ENCODE data around the gene TMCC1.
"Not testable (repeated sequence)": the region's sequence is repeated elsewhere in the genome, so short reads cannot be mapped to it uniquely, and the experiment has no call there.

Gene TMCC1

GRCh38 chr3:129715854-129716253 is 177.7 kb downstream of the TMCC1 start:
- Histone ChIP-seq H3K4me3 (ENCODE audit: low read length) (no peak overlapping the region), H2AFZ (ENCODE audit: low read depth, low read length) (no peak overlapping the region), H3K9me3 (ENCODE audit: low read length) (no peaks in the 10 kb centered on the region), H3K36me3 (ENCODE audit: insufficient read depth, low read length) (no peaks in the 10 kb centered on the region), H3K4me1 (ENCODE audit: insufficient read depth, low read length) (no peaks in the 10 kb centered on the region), H3K27me3 (ENCODE audit: insufficient read depth, low read length) (no peaks in the 10 kb centered on the region)

GRCh38 chr3:129708328-129708861 is 185.1 kb downstream of the TMCC1 start:
- Histone ChIP-seq H3K9me3 (ENCODE audit: low read length) (no peaks in the 10 kb centered on the region), H3K4me1 (ENCODE audit: insufficient read depth, low read length) (peaks cover 4% of the 10 kb centered on the region), H2AFZ (ENCODE audit: low read depth, low read length) (no peak overlapping the region), H3K27me3 (ENCODE audit: insufficient read depth, low read length) (no peaks in the 10 kb centered on the region), H3K36me3 (ENCODE audit: insufficient read depth, low read length) (no peaks in the 10 kb centered on the region), H3K4me3 (ENCODE audit: low read length) (no peak overlapping the region)

GRCh38 chr3:129705274-129705673 is 188.2 kb downstream of the TMCC1 start:
- Histone ChIP-seq H3K27me3 (ENCODE audit: insufficient read depth, low read length) (no peaks in the 10 kb centered on the region), H3K4me3 (ENCODE audit: low read length) (no peak overlapping the region), H2AFZ (ENCODE audit: low read depth, low read length) (no peak overlapping the region), H3K4me1 (ENCODE audit: insufficient read depth, low read length) (peaks cover 18% of the 10 kb centered on the region), H3K36me3 (ENCODE audit: insufficient read depth, low read length) (no peaks in the 10 kb centered on the region), H3K9me3 (ENCODE audit: low read length) (no peaks in the 10 kb centered on the region)

- Histone ChIP-seq H3K4me3 (ENCODE audit: low read length) (no peak overlapping the region), H3K4me1 (ENCODE audit: insufficient read depth, low read length) (peaks cover 24% of the 10 kb centered on the region), H3K27me3 (ENCODE audit: insufficient read depth, low read length) (no peaks in the 10 kb centered on the region), H3K36me3 (ENCODE audit: insufficient read depth, low read length) (no peaks in the 10 kb centered on the region), H3K9me3 (ENCODE audit: low read length) (no peaks in the 10 kb centered on the region), H2AFZ (ENCODE audit: low read depth, low read length) (no peak overlapping the region)
These were observed 189.6 kb downstream of the TMCC1 start for GRCh38 chr3:129703913-129704312.

- Histone ChIP-seq H3K4me1 (ENCODE audit: insufficient read depth, low read length) (peaks cover 30% of the 10 kb centered on the region), H3K27me3 (ENCODE audit: insufficient read depth, low read length) (no peaks in the 10 kb centered on the region), H3K9me3 (ENCODE audit: low read length) (no peaks in the 10 kb centered on the region), H3K36me3 (ENCODE audit: insufficient read depth, low read length) (no peaks in the 10 kb centered on the region), H3K4me3 (ENCODE audit: low read length) (no peak overlapping the region), H2AFZ (ENCODE audit: low read depth, low read length) (no peak overlapping the region)
These were observed 190.4 kb downstream of the TMCC1 start for GRCh38 chr3:129702934-129703712.

- no peaks in the 10 kb centered on the region for H3K27me3 ChIP-seq (ENCODE audit: insufficient read depth, low read length)
- H3K9me3 ChIP-seq (ENCODE audit: low read length), result peaks cover 8% of the 10 kb centered on the region
These were observed 192.3 kb downstream of the TMCC1 start for GRCh38 chr3:129701161-129701560.

GRCh38 chr3:129699612-129700011 is 193.9 kb downstream of the TMCC1 start:
- H3K4me1 ChIP-seq (ENCODE audit: insufficient read depth, low read length), result peaks cover 31% of the 10 kb centered on the region
- H3K27me3 ChIP-seq (ENCODE audit: insufficient read depth, low read length), result no peaks in the 10 kb centered on the region
- H3K4me3 ChIP-seq (ENCODE audit: low read length), result peak overlapping the region; percentile 51
- peaks cover 8% of the 10 kb centered on the region for H3K9me3 ChIP-seq (ENCODE audit: low read length)
- no peak overlapping the region for H2AFZ ChIP-seq (ENCODE audit: low read depth, low read length)
- H3K36me3 ChIP-seq (ENCODE audit: insufficient read depth, low read length), result peaks cover 4% of the 10 kb centered on the region

More at GRCh38 chr3:129701161-129701560, 192.3 kb downstream of the TMCC1 start:
- H3K36me3 ChIP-seq (ENCODE audit: insufficient read depth, low read length), result peaks cover 4% of the 10 kb centered on the region
- no peak overlapping the region for H3K4me3 ChIP-seq (ENCODE audit: low read length)
- peaks cover 31% of the 10 kb centered on the region for H3K4me1 ChIP-seq (ENCODE audit: insufficient read depth, low read length)
- H2AFZ ChIP-seq (ENCODE audit: low read depth, low read length), result no peak overlapping the region

GRCh38 chr3:129699199-129699598 is 194.3 kb downstream of the TMCC1 start:
- no peak overlapping the region for H2AFZ ChIP-seq (ENCODE audit: low read depth, low read length)
- peaks cover 31% of the 10 kb centered on the region for H3K4me1 ChIP-seq (ENCODE audit: insufficient read depth, low read length)
- peaks cover 8% of the 10 kb centered on the region for H3K9me3 ChIP-seq (ENCODE audit: low read length)
- H3K4me3 ChIP-seq (ENCODE audit: low read length), result peak overlapping the region; percentile 51
- peaks cover 4% of the 10 kb centered on the region for H3K36me3 ChIP-seq (ENCODE audit: insufficient read depth, low read length)
- H3K27me3 ChIP-seq (ENCODE audit: insufficient read depth, low read length), result no peaks in the 10 kb centered on the region

- peaks cover 4% of the 10 kb centered on the region for H3K36me3 ChIP-seq (ENCODE audit: insufficient read depth, low read length)
- no peak overlapping the region for H3K4me3 ChIP-seq (ENCODE audit: low read length)
- peaks cover 31% of the 10 kb centered on the region for H3K4me1 ChIP-seq (ENCODE audit: insufficient read depth, low read length)
- no peaks in the 10 kb centered on the region for H3K27me3 ChIP-seq (ENCODE audit: insufficient read depth, low read length)
- peaks cover 8% of the 10 kb centered on the region for H3K9me3 ChIP-seq (ENCODE audit: low read length)
- H2AFZ ChIP-seq (ENCODE audit: low read depth, low read length), result no peak overlapping the region
These were observed 196.1 kb downstream of the TMCC1 start for GRCh38 chr3:129697229-129697969.

GRCh38 chr3:129696430-129696829 is 197.1 kb downstream of the TMCC1 start:
- H2AFZ ChIP-seq (ENCODE audit: low read depth, low read length); H3K4me3 ChIP-seq (ENCODE audit: low read length); H3K27me3 ChIP-seq (ENCODE audit: insufficient read depth, low read length); H3K36me3 ChIP-seq (ENCODE audit: insufficient read depth, low read length); H3K9me3 ChIP-seq (ENCODE audit: low read length): not testable (repeated sequence)
- peaks cover 29% of the 10 kb centered on the region for H3K4me1 ChIP-seq (ENCODE audit: insufficient read depth, low read length)

GRCh38 chr3:129695230-129695629 is 198.3 kb downstream of the TMCC1 start:
- H3K9me3 ChIP-seq (ENCODE audit: low read length), result peaks cover 8% of the 10 kb centered on the region

GRCh38 chr3:129694228-129694627 is 199.3 kb downstream of the TMCC1 start:
- Histone ChIP-seq H3K27me3 (ENCODE audit: insufficient read depth, low read length) (no peaks in the 10 kb centered on the region), H3K36me3 (ENCODE audit: insufficient read depth, low read length) (peaks cover 4% of the 10 kb centered on the region), H3K9me3 (ENCODE audit: low read length) (peaks cover 8% of the 10 kb centered on the region), H2AFZ (ENCODE audit: low read depth, low read length) (no peak overlapping the region), H3K4me3 (ENCODE audit: low read length) (no peak overlapping the region), H3K4me1 (ENCODE audit: insufficient read depth, low read length) (peaks cover 29% of the 10 kb centered on the region)

More at GRCh38 chr3:129695230-129695629, 198.3 kb downstream of the TMCC1 start:
- Histone ChIP-seq H3K4me3 (ENCODE audit: low read length) (no peak overlapping the region), H2AFZ (ENCODE audit: low read depth, low read length) (no peak overlapping the region), H3K27me3 (ENCODE audit: insufficient read depth, low read length) (no peaks in the 10 kb centered on the region), H3K4me1 (ENCODE audit: insufficient read depth, low read length) (peaks cover 26% of the 10 kb centered on the region), H3K36me3 (ENCODE audit: insufficient read depth, low read length) (peaks cover 4% of the 10 kb centered on the region)

GRCh38 chr3:129692743-129693142 is 200.8 kb downstream of the TMCC1 start:
- Histone ChIP-seq H3K9me3 (ENCODE audit: low read length) (peaks cover 8% of the 10 kb centered on the region), H2AFZ (ENCODE audit: low read depth, low read length) (no peak overlapping the region), H3K4me3 (ENCODE audit: low read length) (no peak overlapping the region), H3K27me3 (ENCODE audit: insufficient read depth, low read length) (no peaks in the 10 kb centered on the region), H3K4me1 (ENCODE audit: insufficient read depth, low read length) (peaks cover 26% of the 10 kb centered on the region), H3K36me3 (ENCODE audit: insufficient read depth, low read length) (peaks cover 4% of the 10 kb centered on the region)
